ENCODE measurements around the gene ARSB.

The ARSB gene

GRCh38 chr5:78827725-78828124, 157.4 kb downstream of the ARSB start:
- H2AK5ac ChIP-seq (ENCODE audit: low read depth, low read length): no peak overlapping the region
- no peak overlapping the region for H3K4me3 ChIP-seq (ENCODE audit: low read length in 2 of 2)
- no peak for DNase-seq (ENCODE audit: low spot score)
- no peak overlapping the region for H2AFZ ChIP-seq (ENCODE audit: low read length)
- H2BK12ac ChIP-seq (ENCODE audit: low read length): no peak overlapping the region
- H3K9me3 ChIP-seq (replicated peaks in 1 of 2; ENCODE audit: control insufficient read depth in 2 of 2, insufficient read depth in 1 of 2, low read depth in 1 of 2, low read length in 2 of 2): no peaks in the 10 kb centered on the region
- no peak overlapping the region for H2BK120ac ChIP-seq (ENCODE audit: low read depth, low read length)
- no peak overlapping the region for H3K4me2 ChIP-seq (ENCODE audit: insufficient read depth, low read length, poor library complexity, severe bottlenecking)
- WGBS, 2 donors (ENCODE audit: extremely low coverage in 2 of 2, insufficient read length in 2 of 2, insufficient replicate concordance in 1 of 2): no CpG with 5 or more reads among the region's 4 CpGs
- H3K4ac ChIP-seq (ENCODE audit: low read length): no peak overlapping the region
- H3K27ac ChIP-seq (replicated peaks; ENCODE audit: low read length): no peak overlapping the region
- no peaks in the 10 kb centered on the region for H3K36me3 ChIP-seq (replicated peaks in 1 of 2; ENCODE audit: control insufficient read depth in 2 of 2, insufficient read depth in 2 of 2, low read length in 2 of 2)
- H3K18ac ChIP-seq (ENCODE audit: low read length): no peak overlapping the region
- H3K4me1 ChIP-seq (ENCODE audit: control insufficient read depth in 2 of 2, insufficient read depth in 1 of 2, low read depth in 1 of 2, low read length in 2 of 2): no peaks in the 10 kb centered on the region
- no peak overlapping the region for H4K91ac ChIP-seq (ENCODE audit: low read depth, low read length, poor library complexity)
- no peak overlapping the region for H3K23ac ChIP-seq (ENCODE audit: low read depth, low read length, poor library complexity)
- no peak overlapping the region for H3K14ac ChIP-seq (ENCODE audit: low read length)
- H3K27me3 ChIP-seq (ENCODE audit: control insufficient read depth in 3 of 3, insufficient read depth in 3 of 3, low read depth in 1 of 3, low read length in 3 of 3): no peaks in the 10 kb centered on the region
- H3K79me1 ChIP-seq (ENCODE audit: low read depth, low read length): no peaks in the 10 kb centered on the region
- no peak overlapping the region for H4K8ac ChIP-seq (ENCODE audit: low read depth, low read length)
- H2BK5ac ChIP-seq (ENCODE audit: low read length): no peak overlapping the region
- no peak overlapping the region for H3K9ac ChIP-seq (ENCODE audit: low read depth, low read length, poor library complexity)
- H2BK15ac ChIP-seq (ENCODE audit: low read length): no peak overlapping the region

GRCh38 chr5:78824831-78825281, 160.3 kb downstream of the ARSB start:
- DNase-seq (ENCODE audit: low spot score): no peak
- Histone ChIP-seq H4K8ac (ENCODE audit: low read depth, low read length) (no peak overlapping the region), H3K14ac (ENCODE audit: low read length) (no peak overlapping the region), H2BK12ac (ENCODE audit: low read length) (no peak overlapping the region), H2AK5ac (ENCODE audit: low read depth, low read length) (no peak overlapping the region), H3K4me1 (ENCODE audit: control insufficient read depth in 2 of 2, insufficient read depth in 1 of 2, low read depth in 1 of 2, low read length in 2 of 2) (no peaks in the 10 kb centered on the region), H3K9me3 (replicated peaks in 1 of 2; ENCODE audit: control insufficient read depth in 2 of 2, insufficient read depth in 1 of 2, low read depth in 1 of 2, low read length in 2 of 2) (no peaks in the 10 kb centered on the region), H3K4me2 (ENCODE audit: insufficient read depth, low read length, poor library complexity, severe bottlenecking) (no peak overlapping the region), H2BK5ac (ENCODE audit: low read length) (no peak overlapping the region), H3K79me1 (ENCODE audit: low read depth, low read length) (no peaks in the 10 kb centered on the region), H3K4me3 (ENCODE audit: low read length in 2 of 2) (no peak overlapping the region), H3K4ac (ENCODE audit: low read length) (no peak overlapping the region), H4K91ac (ENCODE audit: low read depth, low read length, poor library complexity) (no peak overlapping the region), H3K18ac (ENCODE audit: low read length) (no peak overlapping the region), H3K27me3 (ENCODE audit: control insufficient read depth in 3 of 3, insufficient read depth in 3 of 3, low read depth in 1 of 3, low read length in 3 of 3) (no peaks in the 10 kb centered on the region), H3K27ac (replicated peaks; ENCODE audit: low read length) (no peak overlapping the region), H2BK15ac (ENCODE audit: low read length) (no peak overlapping the region), H3K23ac (ENCODE audit: low read depth, low read length, poor library complexity) (no peak overlapping the region), H3K9ac (ENCODE audit: low read depth, low read length, poor library complexity) (no peak overlapping the region), H3K36me3 (replicated peaks in 1 of 2; ENCODE audit: control insufficient read depth in 2 of 2, insufficient read depth in 2 of 2, low read length in 2 of 2) (no peaks in the 10 kb centered on the region), H2AFZ (ENCODE audit: low read length) (no peak overlapping the region), H2BK120ac (ENCODE audit: low read depth, low read length) (no peak overlapping the region)
- no CpG with 5 or more reads among the region's 2 CpGs for WGBS, 2 donors (ENCODE audit: extremely low coverage in 2 of 2, insufficient read length in 2 of 2, insufficient replicate concordance in 1 of 2)

- no peak overlapping the region for H2AFZ ChIP-seq (ENCODE audit: low read length)
- no peak overlapping the region for H3K4me3 ChIP-seq (ENCODE audit: low read length in 2 of 2)
- H3K4me2 ChIP-seq (ENCODE audit: insufficient read depth, low read length, poor library complexity, severe bottlenecking): no peak overlapping the region
- no peak overlapping the region for H3K4ac ChIP-seq (ENCODE audit: low read length)
- H3K79me1 ChIP-seq (ENCODE audit: low read depth, low read length): no peaks in the 10 kb centered on the region
- no CpG with 5 or more reads among the region's 1 CpG for WGBS, 2 donors (ENCODE audit: extremely low coverage in 2 of 2, insufficient read length in 2 of 2, insufficient replicate concordance in 1 of 2)
- no peak overlapping the region for H3K14ac ChIP-seq (ENCODE audit: low read length)
- H3K36me3 ChIP-seq (replicated peaks in 1 of 2; ENCODE audit: control insufficient read depth in 2 of 2, insufficient read depth in 2 of 2, low read length in 2 of 2): no peaks in the 10 kb centered on the region
- no peak overlapping the region for H4K91ac ChIP-seq (ENCODE audit: low read depth, low read length, poor library complexity)
- no peak overlapping the region for H2BK5ac ChIP-seq (ENCODE audit: low read length)
- H3K9me3 ChIP-seq (replicated peaks in 1 of 2; ENCODE audit: control insufficient read depth in 2 of 2, insufficient read depth in 1 of 2, low read depth in 1 of 2, low read length in 2 of 2): no peaks in the 10 kb centered on the region
- H3K4me1 ChIP-seq (ENCODE audit: control insufficient read depth in 2 of 2, insufficient read depth in 1 of 2, low read depth in 1 of 2, low read length in 2 of 2): no peaks in the 10 kb centered on the region
- H2BK15ac ChIP-seq (ENCODE audit: low read length): no peak overlapping the region
- no peak for DNase-seq (ENCODE audit: low spot score)
- no peak overlapping the region for H2BK12ac ChIP-seq (ENCODE audit: low read length)
- H3K9ac ChIP-seq (ENCODE audit: low read depth, low read length, poor library complexity): no peak overlapping the region
- no peak overlapping the region for H2AK5ac ChIP-seq (ENCODE audit: low read depth, low read length)
- H3K23ac ChIP-seq (ENCODE audit: low read depth, low read length, poor library complexity): no peak overlapping the region
- H4K8ac ChIP-seq (ENCODE audit: low read depth, low read length): no peak overlapping the region
- no peak overlapping the region for H2BK120ac ChIP-seq (ENCODE audit: low read depth, low read length)
- no peak overlapping the region for H3K18ac ChIP-seq (ENCODE audit: low read length)
- no peak overlapping the region for H3K27ac ChIP-seq (replicated peaks; ENCODE audit: low read length)
- H3K27me3 ChIP-seq (ENCODE audit: control insufficient read depth in 3 of 3, insufficient read depth in 3 of 3, low read depth in 1 of 3, low read length in 3 of 3): no peaks in the 10 kb centered on the region
These were observed 161.9 kb downstream of the ARSB start for GRCh38 chr5:78823196-78823595.

- no peaks in the 10 kb centered on the region for H3K4me1 ChIP-seq (ENCODE audit: control insufficient read depth in 2 of 2, insufficient read depth in 1 of 2, low read depth in 1 of 2, low read length in 2 of 2)
- H4K91ac ChIP-seq (ENCODE audit: low read depth, low read length, poor library complexity): no peak overlapping the region
- H3K4me2 ChIP-seq (ENCODE audit: insufficient read depth, low read length, poor library complexity, severe bottlenecking): no peak overlapping the region
- no peaks in the 10 kb centered on the region for H3K27me3 ChIP-seq (ENCODE audit: control insufficient read depth in 3 of 3, insufficient read depth in 3 of 3, low read depth in 1 of 3, low read length in 3 of 3)
- no peak overlapping the region for H2AK5ac ChIP-seq (ENCODE audit: low read depth, low read length)
- no peak overlapping the region for H3K18ac ChIP-seq (ENCODE audit: low read length)
- no peak overlapping the region for H4K8ac ChIP-seq (ENCODE audit: low read depth, low read length)
- no peak overlapping the region for H3K4me3 ChIP-seq (ENCODE audit: low read length in 2 of 2)
- H2BK12ac ChIP-seq (ENCODE audit: low read length): no peak overlapping the region
- H2BK15ac ChIP-seq (ENCODE audit: low read length): no peak overlapping the region
- H3K9ac ChIP-seq (ENCODE audit: low read depth, low read length, poor library complexity): no peak overlapping the region
- H3K23ac ChIP-seq (ENCODE audit: low read depth, low read length, poor library complexity): no peak overlapping the region
- H2BK5ac ChIP-seq (ENCODE audit: low read length): no peak overlapping the region
- H2AFZ ChIP-seq (ENCODE audit: low read length): no peak overlapping the region
- H3K14ac ChIP-seq (ENCODE audit: low read length): no peak overlapping the region
- no peak for DNase-seq (ENCODE audit: low spot score)
- no peak overlapping the region for H3K4ac ChIP-seq (ENCODE audit: low read length)
- no CpG with 5 or more reads among the region's 2 CpGs for WGBS, 2 donors (ENCODE audit: extremely low coverage in 2 of 2, insufficient read length in 2 of 2, insufficient replicate concordance in 1 of 2)
- H2BK120ac ChIP-seq (ENCODE audit: low read depth, low read length): no peak overlapping the region
- H3K79me1 ChIP-seq (ENCODE audit: low read depth, low read length): no peaks in the 10 kb centered on the region
- no peaks in the 10 kb centered on the region for H3K36me3 ChIP-seq (replicated peaks in 1 of 2; ENCODE audit: control insufficient read depth in 2 of 2, insufficient read depth in 2 of 2, low read length in 2 of 2)
- H3K9me3 ChIP-seq (replicated peaks in 1 of 2; ENCODE audit: control insufficient read depth in 2 of 2, insufficient read depth in 1 of 2, low read depth in 1 of 2, low read length in 2 of 2): no peaks in the 10 kb centered on the region
- H3K27ac ChIP-seq (replicated peaks; ENCODE audit: low read length): no peak overlapping the region
These were observed 163.5 kb downstream of the ARSB start for GRCh38 chr5:78821536-78822021.
